WTC11 (cell line): ENCODE measurements around the gene RPL26. TPM values are rescaled to one million over a fixed set of nuclear protein-coding genes. Genes with fewer than 3 reads are reported as not detected.
A peak's percentile ranks its signal among the peaks of the same experiment; 100 is the strongest.

Source experiments
- CREB1 ChIP-seq: sonication (generic); formaldehyde crosslinking; IDR thresholded peaks from 2 replicates; pipeline ENCODE4 v1.8.0; 2023; ENCODE audit warnings: mild to moderate bottlenecking, missing genetic modification reagents
- ELF4 ChIP-seq: sonication (generic); formaldehyde crosslinking; IDR thresholded peaks from 2 replicates; pipeline ENCODE4 v1.8.1; 2022; ENCODE audit warnings: low read depth, mild to moderate bottlenecking, moderate library complexity, missing genetic modification reagents
- FOXP1 ChIP-seq: sonication (generic); formaldehyde crosslinking; IDR thresholded peaks from 2 replicates; pipeline ENCODE4 v1.8.0; 2022; ENCODE audit warnings: missing genetic modification reagents, mild to moderate bottlenecking, moderate library complexity, borderline replicate concordance
- HMGXB4 ChIP-seq: sonication (generic); formaldehyde crosslinking; IDR thresholded peaks from 2 replicates; pipeline ENCODE4 v1.8.1; 2023; ENCODE audit warnings: mild to moderate bottlenecking, moderate library complexity, missing genetic modification reagents
- KAT7 ChIP-seq: sonication (generic); formaldehyde crosslinking; IDR thresholded peaks from 2 replicates; pipeline ENCODE4 v1.8.1; 2023; ENCODE audit warnings: missing genetic modification reagents, mild to moderate bottlenecking, borderline replicate concordance
- MLX ChIP-seq: sonication (generic); formaldehyde crosslinking; IDR thresholded peaks from 2 replicates; pipeline ENCODE4 v1.8.1; 2023; ENCODE audit warnings: mild to moderate bottlenecking, missing genetic modification reagents, moderate library complexity
- MXD4 ChIP-seq: fragments of 250-450 bp; sonication (Bioruptor Pico); IDR thresholded peaks from 2 replicates; pipeline ENCODE4 v1.8.0; 2021; ENCODE audit warnings: mild to moderate bottlenecking, moderate library complexity, borderline replicate concordance
- PRDM15 ChIP-seq: sonication (generic); formaldehyde crosslinking; IDR thresholded peaks from 2 replicates; pipeline ENCODE4 v1.8.0; 2022; ENCODE audit warnings: missing genetic modification reagents
- PRRX2 ChIP-seq: fragments of 250-450 bp; sonication (Bioruptor Pico); IDR thresholded peaks from 2 replicates; pipeline ENCODE4 v1.8.0; 2021; ENCODE audit warnings: mild to moderate bottlenecking
- SOX15 ChIP-seq: fragments of 250-450 bp; sonication (Bioruptor Pico); IDR thresholded peaks from 2 replicates; pipeline ENCODE4 v1.9.0; 2021; ENCODE audit warnings: mild to moderate bottlenecking
- TEAD1 ChIP-seq: sonication (generic); formaldehyde crosslinking; IDR thresholded peaks from 2 replicates; pipeline ENCODE4 v1.8.0; 2022; ENCODE audit warnings: mild to moderate bottlenecking, missing genetic modification reagents
- TEAD4 ChIP-seq: sonication (generic); formaldehyde crosslinking; IDR thresholded peaks from 2 replicates; pipeline ENCODE4 v1.8.0; 2022; ENCODE audit warnings: mild to moderate bottlenecking, missing genetic modification reagents
- ZNF138 ChIP-seq: sonication (generic); formaldehyde crosslinking; conservative IDR thresholded peaks from 2 replicates; pipeline ENCODE4 v1.8.1; 2022; ENCODE audit warnings: mild to moderate bottlenecking, moderate library complexity, missing genetic modification reagents
- ZNF219 ChIP-seq: sonication (generic); formaldehyde crosslinking; IDR thresholded peaks from 2 replicates; pipeline ENCODE4 v1.8.0; 2023; ENCODE audit warnings: missing genetic modification reagents, mild to moderate bottlenecking, borderline replicate concordance
- ZNF232 ChIP-seq: sonication (generic); formaldehyde crosslinking; IDR thresholded peaks from 2 replicates; pipeline ENCODE4 v1.8.0; 2022; ENCODE audit warnings: mild to moderate bottlenecking, missing genetic modification reagents
- ZNF512 ChIP-seq: sonication (generic); formaldehyde crosslinking; IDR thresholded peaks from 2 replicates; pipeline ENCODE4 v1.8.1; 2022; ENCODE audit warnings: missing genetic modification reagents, borderline replicate concordance
- ZNF532 ChIP-seq: fragments of 250-450 bp; sonication (Bioruptor Pico); IDR thresholded peaks from 2 replicates; pipeline ENCODE4 v1.9.0; 2021; ENCODE audit warnings: mild to moderate bottlenecking, borderline replicate concordance
- total RNA-seq: library from RNA; stranded (reverse); gene quantifications from 3 replicates; pipeline ENCODE4 v1.2.3, GENCODE V29; 2021

Gene RPL26
- total RNA-seq, 1 experiment from 2014 or later = 1,825 TPM

GRCh38 chr17:8376271-8377067 is 6.5 kb downstream of the RPL26 start, which contains the start of gene KRABD2 (continued):
- TF ChIP-seq KAT7 (CRISPR knock-in tag) = no peak
- no peak for TF ChIP-seq MXD4
- TF ChIP-seq TEAD1 (CRISPR knock-in tag) = peak; percentile 86; the same call in 1 of the 2 replicates
- peak; percentile 83 for TF ChIP-seq HMGXB4 (CRISPR knock-in tag)
- TF ChIP-seq ZNF512 (CRISPR knock-in tag) = 0 out of 2 replicates have a peak, but pooled peaks have one; percentile 69
- TF ChIP-seq TEAD4 (CRISPR knock-in tag) = 0 out of 2 replicates have a peak, but pooled peaks have one; percentile 8
- TF ChIP-seq ZNF532 (CRISPR knock-in tag) = peak; percentile 57; the same call in 1 of the 2 replicates
- TF ChIP-seq PRRX2 (CRISPR knock-in tag) = peak; percentile 95
- TF ChIP-seq ZNF138 (CRISPR knock-in tag) = peak; percentile 95
- peak; percentile 85 for TF ChIP-seq CREB1 (CRISPR knock-in tag)
- peak; percentile 67; the same call in 1 of the 2 replicates for TF ChIP-seq ZNF232 (CRISPR knock-in tag)
- no peak for TF ChIP-seq SOX15
- peak; percentile 86; the same call in 1 of the 2 replicates for TF ChIP-seq ZNF219 (CRISPR knock-in tag)
- TF ChIP-seq ELF4 (CRISPR knock-in tag) = no peak
- no peak for TF ChIP-seq PRDM15 (CRISPR knock-in tag)
- peak; percentile 98 for TF ChIP-seq FOXP1 (CRISPR knock-in tag)
- no peak for TF ChIP-seq MLX
